ENCODE measurements around the gene SPG11.

DNA sequence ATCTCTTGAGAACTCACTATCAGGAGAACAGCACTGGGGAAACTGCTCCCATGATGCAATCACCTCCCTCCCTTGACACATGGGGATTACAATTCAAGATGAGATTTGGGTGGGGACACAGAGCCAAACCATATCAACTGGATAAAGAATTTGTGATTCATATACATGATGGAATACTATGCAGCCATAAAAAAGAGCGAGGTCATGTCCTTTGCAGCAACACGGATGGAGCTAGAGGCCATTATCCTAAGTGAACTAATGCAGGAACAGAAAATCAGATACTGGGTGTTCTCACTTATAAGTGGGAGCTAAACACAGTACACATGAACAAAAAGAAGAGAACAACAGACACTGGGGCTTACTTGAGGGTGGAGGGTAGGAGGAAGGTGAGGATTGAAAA is 17.0 kb downstream of the SPG11 start:
- TF ChIP-seq, protein P1, sequence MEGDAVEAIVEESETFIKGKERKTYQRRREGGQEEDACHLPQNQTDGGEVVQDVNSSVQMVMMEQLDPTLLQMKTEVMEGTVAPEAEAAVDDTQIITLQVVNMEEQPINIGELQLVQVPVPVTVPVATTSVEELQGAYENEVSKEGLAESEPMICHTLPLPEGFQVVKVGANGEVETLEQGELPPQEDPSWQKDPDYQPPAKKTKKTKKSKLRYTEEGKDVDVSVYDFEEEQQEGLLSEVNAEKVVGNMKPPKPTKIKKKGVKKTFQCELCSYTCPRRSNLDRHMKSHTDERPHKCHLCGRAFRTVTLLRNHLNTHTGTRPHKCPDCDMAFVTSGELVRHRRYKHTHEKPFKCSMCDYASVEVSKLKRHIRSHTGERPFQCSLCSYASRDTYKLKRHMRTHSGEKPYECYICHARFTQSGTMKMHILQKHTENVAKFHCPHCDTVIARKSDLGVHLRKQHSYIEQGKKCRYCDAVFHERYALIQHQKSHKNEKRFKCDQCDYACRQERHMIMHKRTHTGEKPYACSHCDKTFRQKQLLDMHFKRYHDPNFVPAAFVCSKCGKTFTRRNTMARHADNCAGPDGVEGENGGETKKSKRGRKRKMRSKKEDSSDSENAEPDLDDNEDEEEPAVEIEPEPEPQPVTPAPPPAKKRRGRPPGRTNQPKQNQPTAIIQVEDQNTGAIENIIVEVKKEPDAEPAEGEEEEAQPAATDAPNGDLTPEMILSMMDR (IDR thresholded peaks at IDR 0.05) = no peak
- TF ChIP-seq POLR2A (IDR thresholded peaks at IDR 0.05) (no peak), POLR2AphosphoS5 (IDR thresholded peaks at IDR 0.05) (no peak), EP300 (IDR thresholded peaks at IDR 0.05) (no peak)
